Fibroblast of the aortic adventitia (primary cell): ENCODE results near the gene EIF3CL. TPM values are rescaled to one million over a fixed set of nuclear protein-coding genes. Genes with fewer than 3 reads are reported as not detected.
"Not testable (repeated sequence)": the region's sequence is repeated elsewhere in the genome, so short reads cannot be mapped to it uniquely, and the experiment has no call there.

Experiments used
- DNase-seq: peaks from one replicate; pipeline ENCODE4 v3.0.0-alpha.2; 2010; ENCODE audit warnings: low read depth
- H3K4me3 ChIP-seq: 2 replicates; pipeline ENCODE4 v1.5.1; 2011; ENCODE audit warnings: low read depth, mild to moderate bottlenecking, control low read depth, low read length, moderate library complexity
- small RNA-seq: library from RNA; depleted of rRNA; stranded (forward); fragments of <200 nt; gene quantifications from one replicate; pipeline ENCODE3, GENCODE V24; 2012
- total RNA-seq: library from RNA; depleted of rRNA; stranded (reverse); fragments of >200 nt; gene quantifications from 2 replicates; pipeline ENCODE4 v1.2.3, GENCODE V29; 2012; ENCODE audit warnings: low replicate concordance

Gene EIF3CL
- total RNA-seq, 1 donor, result 86.9 TPM

- DNase-seq, H3K4me3 ChIP-seq: not testable (repeated sequence)
These were observed 35.7 kb downstream of the EIF3CL start for GRCh38 chr16:28367926-28368325.

DNA sequence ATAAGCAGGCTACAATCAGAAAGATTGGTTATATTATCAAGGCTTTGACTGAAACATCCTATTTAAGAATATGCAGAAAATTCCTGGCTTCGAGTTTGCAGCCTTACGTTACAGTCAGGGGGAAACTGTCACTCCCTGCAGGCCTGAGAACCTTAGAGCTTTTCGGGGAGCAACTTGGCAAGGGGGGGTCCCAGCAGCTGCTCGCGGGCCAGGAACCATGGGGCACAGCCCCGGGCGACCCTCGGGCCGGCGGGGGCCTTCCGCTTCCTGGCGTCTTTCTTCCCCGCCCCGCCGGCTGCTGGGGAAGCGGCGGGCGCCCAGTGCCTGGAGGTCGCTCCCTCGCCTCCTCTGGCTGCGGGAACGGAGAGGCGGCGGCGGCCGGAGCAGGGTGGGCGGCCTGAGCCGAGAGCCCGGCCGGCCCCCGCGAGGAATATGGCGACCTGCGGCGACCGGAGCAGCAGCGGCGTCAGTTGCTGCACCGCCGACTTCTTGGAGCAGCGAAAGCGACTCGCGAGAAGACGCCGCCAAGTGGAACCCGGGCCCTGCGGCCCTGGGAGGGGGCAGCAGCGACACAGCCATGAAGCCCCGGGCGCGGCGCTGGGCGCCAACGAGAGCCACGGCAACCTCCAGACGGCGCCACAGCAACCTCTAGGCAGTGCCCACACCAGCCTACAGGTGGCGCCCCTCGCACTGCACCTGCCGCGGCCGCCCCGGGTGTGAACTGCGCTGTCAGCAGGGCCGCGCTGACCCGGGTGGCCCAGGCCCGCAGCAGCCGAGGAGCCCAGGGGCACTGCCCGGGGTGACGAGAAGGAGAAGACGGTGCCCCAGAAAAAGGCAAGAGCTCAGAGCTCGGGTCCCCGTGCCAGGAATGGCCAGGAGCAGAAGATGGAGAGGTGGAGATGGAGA, 39.1 kb downstream of the EIF3CL start:
- not testable (repeated sequence) for H3K4me3 ChIP-seq, DNase-seq

DNA sequence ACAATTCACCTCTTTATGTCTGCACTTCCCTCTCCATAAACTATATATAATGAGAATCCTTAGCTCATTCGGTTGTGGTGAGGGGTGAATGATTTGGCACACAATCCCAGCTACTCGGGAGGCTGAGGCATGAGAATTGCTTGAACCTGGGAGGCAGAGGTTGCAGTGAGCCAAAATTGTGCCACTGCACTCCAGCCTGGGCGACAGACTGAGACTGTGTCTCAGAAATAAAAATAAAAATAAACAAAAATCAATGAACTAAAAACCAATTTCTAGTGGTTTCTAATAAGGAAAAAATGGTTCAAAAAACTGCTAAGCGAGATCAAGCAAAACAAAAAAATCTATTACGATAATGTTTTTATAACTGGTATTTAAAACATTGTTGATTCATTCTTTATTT, 40.2 kb downstream of the EIF3CL start, which contains the start of gene NPIPB6:
NPIPB6 (minus strand) TSS at position 101 of the 400 bp plus-strand sequence. CDS start 686 bp downstream, outside the sequence.
- H3K4me3 ChIP-seq, DNase-seq: not testable (repeated sequence)

- not testable (repeated sequence) for H3K4me3 ChIP-seq
These were observed 41.0 kb downstream of the EIF3CL start for GRCh38 chr16:28362600-28362999.

GRCh38 chr16:28338230-28338629, 65.4 kb downstream of the EIF3CL start:
- not testable (repeated sequence) for H3K4me3 ChIP-seq, DNase-seq

More at GRCh38 chr16:28362600-28362999, 41.0 kb downstream of the EIF3CL start:
- not testable (repeated sequence) for DNase-seq

DNA sequence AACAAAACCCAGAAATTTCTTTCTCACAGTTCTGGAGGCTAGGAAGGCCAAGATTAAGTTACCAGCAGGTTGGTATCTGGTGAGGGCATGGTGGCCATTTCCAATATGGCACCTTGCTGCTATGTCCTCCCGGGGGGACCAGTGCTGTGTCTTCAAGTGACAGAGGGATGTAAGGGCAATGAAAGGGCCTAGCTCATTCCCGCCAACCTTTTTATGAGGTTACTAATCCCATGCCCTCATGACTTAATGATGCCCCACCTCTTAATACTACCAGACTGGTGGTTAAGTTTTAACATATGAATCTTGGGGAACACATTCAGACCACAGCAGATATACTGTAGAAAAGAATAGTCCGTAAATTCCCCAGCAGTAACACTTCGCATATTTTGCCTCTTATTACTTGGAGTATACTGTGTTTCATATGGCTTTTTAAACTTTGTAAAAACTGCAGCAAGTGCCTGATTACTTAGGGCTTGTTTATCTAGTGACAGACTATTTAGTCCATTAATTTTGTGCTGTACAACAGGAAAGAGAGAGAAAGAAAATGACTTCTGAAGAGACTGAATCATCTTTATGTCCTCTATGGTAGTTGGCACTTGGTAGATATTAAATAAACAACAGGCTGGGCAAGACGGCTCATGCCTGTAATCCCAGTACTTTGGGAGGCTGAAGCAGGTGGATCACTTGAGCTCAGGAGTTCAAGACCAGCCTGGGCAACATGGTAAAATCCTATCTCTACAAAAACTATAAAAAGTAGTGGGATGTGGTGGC, 66.5 kb downstream of the EIF3CL start:
- not testable (repeated sequence) for H3K4me3 ChIP-seq, DNase-seq

DNA sequence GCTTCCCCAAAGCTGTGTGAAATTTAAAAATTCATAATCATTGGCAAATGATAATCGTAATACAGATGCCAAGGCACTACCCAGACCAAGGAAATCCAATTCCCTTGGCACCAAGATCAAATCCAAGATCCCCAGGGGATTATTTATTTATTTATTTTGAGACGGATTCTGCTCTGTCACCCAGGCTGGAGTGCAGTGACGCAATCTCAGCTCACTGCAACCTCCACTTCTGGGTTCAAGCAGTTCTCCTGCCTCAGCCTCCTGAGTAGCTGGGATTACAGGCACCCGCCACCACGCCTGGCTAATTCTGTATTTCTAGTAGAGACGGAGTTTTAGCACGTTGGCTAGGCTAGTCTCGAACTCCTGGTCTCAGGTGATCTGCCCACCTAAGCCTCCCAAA, 68.0 kb downstream of the EIF3CL start:
- not testable (repeated sequence) for DNase-seq, H3K4me3 ChIP-seq

GRCh38 chr16:28332632-28333031, 71.0 kb downstream of the EIF3CL start:
- DNase-seq, H3K4me3 ChIP-seq: not testable (repeated sequence)

GRCh38 chr16:28330981-28331380, 72.7 kb downstream of the EIF3CL start:
- H3K4me3 ChIP-seq, DNase-seq: not testable (repeated sequence)

GRCh38 chr16:28330232-28330631, 73.4 kb downstream of the EIF3CL start:
- not testable (repeated sequence) for DNase-seq

More at GRCh38 chr16:28330232-28330631, 73.4 kb downstream of the EIF3CL start:
- H3K4me3 ChIP-seq, result not testable (repeated sequence)

Small RNA genes lying within 50 kb of the gene (small RNA-seq; reads per million reads assigned to genes)
- gene AC138904.2, result not detected
- gene MIR6862-1, result not detected

Other genes with a start within 250 kb of the EIF3CL start
- 112 and 183 TPM in 2 replicates for gene XPO6, start 191.9 kb downstream of the EIF3CL start, total RNA-seq
- under 0.01 TPM in 1 of 2 replicates, not detected in the other for gene SBK1, start 111.3 kb downstream of the EIF3CL start, total RNA-seq
- 26.7 TPM in 1 of 2 replicates, not detected in the other for gene NPIPB6, start 40.3 kb downstream of the EIF3CL start, total RNA-seq
- not detected in 2 replicates for gene NPIPB7, start 68.5 kb upstream of the EIF3CL start, total RNA-seq
- 13.6 and 18.4 TPM in 2 replicates for gene CLN3, start 88.2 kb upstream of the EIF3CL start, total RNA-seq
- not detected in 2 replicates for gene APOBR, start 90.8 kb upstream of the EIF3CL start, total RNA-seq
- not detected in 2 replicates for gene IL27, start 103.0 kb upstream of the EIF3CL start, total RNA-seq
- 28.8 and 56.1 TPM in 2 replicates for gene NUPR1, start 135.1 kb upstream of the EIF3CL start, total RNA-seq
- gene SGF29, start 150.1 kb upstream of the EIF3CL start, total RNA-seq, result 11.9 and 14.6 TPM in 2 replicates
- 3.3 TPM in 1 of 2 replicates, not detected in the other for gene SULT1A2, start 193.2 kb upstream of the EIF3CL start, total RNA-seq
- gene SULT1A1, start 206.2 kb upstream of the EIF3CL start, total RNA-seq, result 0.27 and 24.9 TPM in 2 replicates
- gene NPIPB8, start 234.2 kb upstream of the EIF3CL start, total RNA-seq, result 0.09 and 1.3 TPM in 2 replicates